ENCODE measurements around the gene FAM76B.

The FAM76B gene

GRCh38 chr11:95791709-95792033 is 2.1 kb upstream of the FAM76B start:
- DNase-seq: no peak

GRCh38 chr11:95790933-95791708 is 1.5 kb upstream of the FAM76B start:
- DNase-seq: peak; percentile 38 to 44

GRCh38 chr11:95790123-95790932 is 746 bp upstream of the FAM76B start, which contains the start of gene CEP57:
Gene CEP57 (plus strand): TSS chr11:95790498. CDS start chr11:95790699, 201 bp downstream.
- peak; percentile 99 to 100 for DNase-seq

- peak; percentile 11 to 21 for DNase-seq
Observed at GRCh38 chr11:95788921-95789505, 569 bp downstream of the FAM76B start.

- no peak for DNase-seq
Observed at GRCh38 chr11:95780544-95780943, 9.0 kb downstream of the FAM76B start.

GRCh38 chr11:95778699-95779098 is 10.9 kb downstream of the FAM76B start:
- DNase-seq: no peak

GRCh38 chr11:95776859-95777258 is 12.7 kb downstream of the FAM76B start:
- DNase-seq: no peak

- no peak for DNase-seq
Observed at GRCh38 chr11:95768521-95768920, 21.1 kb downstream of the FAM76B start.

GRCh38 chr11:95767498-95767897 is 22.1 kb downstream of the FAM76B start:
- peak; percentile 59 to 93 for DNase-seq

- DNase-seq: peak; percentile 31 to 51
Observed at GRCh38 chr11:95766701-95767100, 22.9 kb downstream of the FAM76B start.

- peak; percentile 37 to 75 for DNase-seq
Observed at GRCh38 chr11:95764267-95764898, 25.2 kb downstream of the FAM76B start.

GRCh38 chr11:95762534-95762933 is 27.0 kb downstream of the FAM76B start:
- no peak for DNase-seq

GRCh38 chr11:95760941-95761340 is 28.6 kb downstream of the FAM76B start:
- no peak for DNase-seq

GRCh38 chr11:95751515-95751914 is 38.1 kb downstream of the FAM76B start:
- no peak for DNase-seq

GRCh38 chr11:95750101-95750500 is 39.5 kb downstream of the FAM76B start:
- no peak for DNase-seq

- DNase-seq: no peak
Observed at GRCh38 chr11:95739108-95739938, 50.3 kb downstream of the FAM76B start.

- no peak for DNase-seq
Observed at GRCh38 chr11:95736809-95737208, 52.8 kb downstream of the FAM76B start.

- DNase-seq: no peak
Observed at GRCh38 chr11:95736355-95736754, 53.2 kb downstream of the FAM76B start.

GRCh38 chr11:95734009-95734572 is 55.5 kb downstream of the FAM76B start:
- DNase-seq: no peak

GRCh38 chr11:95732930-95733602 is 56.5 kb downstream of the FAM76B start:
- DNase-seq: no peak

- DNase-seq: no peak
Observed at GRCh38 chr11:95729462-95729861, 60.1 kb downstream of the FAM76B start.
